ENCODE measurements around the gene STARD3.

GRCh38 chr17:39636587-39636926 is 387 bp upstream of the STARD3 start:
- no peak for TF ChIP-seq FOXM1 (IDR thresholded peaks at IDR 0.05; ENCODE audit: borderline replicate concordance)
- TF ChIP-seq ARNT (IDR thresholded peaks at IDR 0.05) = no peak
- no peak for TF ChIP-seq ZNF384 (IDR thresholded peaks at IDR 0.05)
- TF ChIP-seq SUZ12 (IDR thresholded peaks at IDR 0.05) = no peak
- TF ChIP-seq ELF4 (IDR thresholded peaks at IDR 0.05) = no peak

Measured in HEK293T (cell line).